Stimulated activated CD4-positive, alpha-beta T cell treated with anti-CD3 and anti-CD28 coated beads, Interleukin-2, amount 100 ng/mL, for 24 hours (primary cell): ENCODE results near the gene CLDN17.

Experiments used
- DNase-seq, 2 donors: peaks; one replicate each; pipeline ENCODE4 v3.0.0-alpha.2; 2020

CLDN17 gene

GRCh38 chr21:30116479-30116878 lies 50.1 kb downstream of the CLDN17 start:
- DNase-seq, result no peak
